Measurements from ENCODE around the gene CD44.

- no peak for TF ChIP-seq CTCF (IDR thresholded peaks at IDR 0.05; ENCODE audit: low read depth, low read length)
- TF ChIP-seq EZH2phosphoT487 (IDR thresholded peaks at IDR 0.05; ENCODE audit: low read depth) = no peak
Observed at GRCh38 chr11:35239471-35240075, 100.6 kb downstream of the CD44 start.
